ENCODE results near the gene CCNK. TPM values are rescaled to one million over a fixed set of nuclear protein-coding genes. Genes with fewer than 3 reads are reported as not detected.

Gene CCNK
- total and polyA plus RNA-seq, 5 donors: 12.2 to 36.5 (median 30.9) TPM

- Histone ChIP-seq H3K4me3 (ENCODE audit: low read length) (no peak overlapping the region), H3K27ac (ENCODE audit: low read length) (no peak overlapping the region), H3K4me1 (ENCODE audit: control insufficient read depth, insufficient read depth, low read length) (peaks cover 5% of the 10 kb centered on the region), H3K27me3 (ENCODE audit: control insufficient read depth, insufficient read depth) (no peaks in the 10 kb centered on the region), H3K9me3 (ENCODE audit: control insufficient read depth, low read length) (no peaks in the 10 kb centered on the region)
- ATAC-seq (no peak), DNase-seq (no peak)
- intact Hi-C loops (cut with DNase I): no loop called here
- WGBS: 89% methylated on average over 18 of the region's 18 CpGs
Measured at GRCh38 chr14:99548255-99548654, 67.0 kb downstream of the CCNK start.

- intact Hi-C loops (cut with DNase I): no loop called here
- no peak for DNase-seq
- H3K27ac ChIP-seq (ENCODE audit: low read length): no peak overlapping the region
- H3K4me1 ChIP-seq (ENCODE audit: control insufficient read depth, insufficient read depth, low read length): peaks cover 10% of the 10 kb centered on the region
- H3K4me3 ChIP-seq (ENCODE audit: low read length): no peak overlapping the region
- H3K9me3 ChIP-seq (ENCODE audit: control insufficient read depth, low read length): no peaks in the 10 kb centered on the region
- WGBS: 70% methylated on average over 10 of the region's 10 CpGs
- no peak for ATAC-seq
- no peaks in the 10 kb centered on the region for H3K27me3 ChIP-seq (ENCODE audit: control insufficient read depth, insufficient read depth)
Measured at GRCh38 chr14:99548871-99549515, 67.8 kb downstream of the CCNK start.

GRCh38 chr14:99549684-99550083, 68.5 kb downstream of the CCNK start:
- no peak for DNase-seq
- no peak for ATAC-seq
- intact Hi-C loops (cut with DNase I): no loop called here
- H3K4me3 ChIP-seq (ENCODE audit: low read length): no peak overlapping the region
- H3K27me3 ChIP-seq (ENCODE audit: control insufficient read depth, insufficient read depth): no peaks in the 10 kb centered on the region
- peaks cover 11% of the 10 kb centered on the region for H3K4me1 ChIP-seq (ENCODE audit: control insufficient read depth, insufficient read depth, low read length)
- H3K9me3 ChIP-seq (ENCODE audit: control insufficient read depth, low read length): no peaks in the 10 kb centered on the region
- no peak overlapping the region for H3K27ac ChIP-seq (ENCODE audit: low read length)
- WGBS: 78% methylated on average over 10 of the region's 10 CpGs

- H3K9me3 ChIP-seq (ENCODE audit: control insufficient read depth, low read length): no peaks in the 10 kb centered on the region
- intact Hi-C loops (cut with DNase I): no loop called here
- no peak overlapping the region for H3K4me3 ChIP-seq (ENCODE audit: low read length)
- ATAC-seq (no peak), DNase-seq (no peak)
- no peak overlapping the region for H3K27ac ChIP-seq (ENCODE audit: low read length)
- H3K27me3 ChIP-seq (ENCODE audit: control insufficient read depth, insufficient read depth): no peaks in the 10 kb centered on the region
- H3K4me1 ChIP-seq (ENCODE audit: control insufficient read depth, insufficient read depth, low read length): peaks cover 11% of the 10 kb centered on the region
- WGBS: 94% methylated on average over 11 of the region's 11 CpGs
Measured at GRCh38 chr14:99550387-99550992, 69.3 kb downstream of the CCNK start.

GRCh38 chr14:99551034-99551922, 70.1 kb downstream of the CCNK start:
- intact Hi-C loops (cut with DNase I): no loop called here
- Histone ChIP-seq H3K27ac (ENCODE audit: low read length) (no peak overlapping the region), H3K9me3 (ENCODE audit: control insufficient read depth, low read length) (no peaks in the 10 kb centered on the region), H3K27me3 (ENCODE audit: control insufficient read depth, insufficient read depth) (no peaks in the 10 kb centered on the region), H3K4me1 (ENCODE audit: control insufficient read depth, insufficient read depth, low read length) (peaks cover 11% of the 10 kb centered on the region), H3K4me3 (ENCODE audit: low read length) (no peak overlapping the region)
- no peak for DNase-seq
- ATAC-seq: no peak
- 55% methylated on average over 11 of the region's 11 CpGs for WGBS

- Histone ChIP-seq H3K27ac (ENCODE audit: low read length) (no peak overlapping the region), H3K9me3 (ENCODE audit: control insufficient read depth, low read length) (no peaks in the 10 kb centered on the region), H3K4me1 (ENCODE audit: control insufficient read depth, insufficient read depth, low read length) (peaks cover 9% of the 10 kb centered on the region), H3K4me3 (ENCODE audit: low read length) (no peak overlapping the region), H3K27me3 (ENCODE audit: control insufficient read depth, insufficient read depth) (no peaks in the 10 kb centered on the region)
- ATAC-seq: no peak
- WGBS: 71% methylated on average over 9 of the region's 9 CpGs
- no peak for DNase-seq
- intact Hi-C loops (cut with DNase I): no loop called here
Measured at GRCh38 chr14:99552021-99552553, 70.9 kb downstream of the CCNK start.

- no peaks in the 10 kb centered on the region for H3K9me3 ChIP-seq (ENCODE audit: control insufficient read depth, low read length)
- H3K4me1 ChIP-seq (ENCODE audit: control insufficient read depth, insufficient read depth, low read length): peaks cover 9% of the 10 kb centered on the region
- intact Hi-C loops (cut with DNase I): no loop called here
- H3K27me3 ChIP-seq (ENCODE audit: control insufficient read depth, insufficient read depth): no peaks in the 10 kb centered on the region
- peak; percentile 42 to 46 for ATAC-seq
- H3K27ac ChIP-seq (ENCODE audit: low read length): no peak overlapping the region
- peak in 1 of 3 donors; percentile 55 for DNase-seq
- H3K4me3 ChIP-seq (ENCODE audit: low read length): no peak overlapping the region
- WGBS: 48% methylated on average over 13 of the region's 13 CpGs
Measured at GRCh38 chr14:99552572-99553216, 71.5 kb downstream of the CCNK start.

- 61% methylated on average over 12 of the region's 12 CpGs for WGBS
- Histone ChIP-seq H3K4me1 (ENCODE audit: control insufficient read depth, insufficient read depth, low read length) (peaks cover 9% of the 10 kb centered on the region), H3K9me3 (ENCODE audit: control insufficient read depth, low read length) (no peaks in the 10 kb centered on the region), H3K4me3 (ENCODE audit: low read length) (no peak overlapping the region), H3K27ac (ENCODE audit: low read length) (no peak overlapping the region), H3K27me3 (ENCODE audit: control insufficient read depth, insufficient read depth) (no peaks in the 10 kb centered on the region)
- peak in 1 of 3 donors; percentile 70 for DNase-seq
- intact Hi-C loops (cut with DNase I): no loop called here
- ATAC-seq: peak; percentile 45 to 70
Measured at GRCh38 chr14:99554184-99554583, 73.0 kb downstream of the CCNK start.

- H3K4me1 ChIP-seq (ENCODE audit: control insufficient read depth, insufficient read depth, low read length): peaks cover 9% of the 10 kb centered on the region
- WGBS: 66% methylated on average over 9 of the region's 9 CpGs
- H3K4me3 ChIP-seq (ENCODE audit: low read length): no peak overlapping the region
- peak; percentile 25 to 33 for ATAC-seq
- intact Hi-C loops (cut with DNase I): no loop called here
- DNase-seq: peak in 1 of 3 donors; percentile 48
- no peak overlapping the region for H3K27ac ChIP-seq (ENCODE audit: low read length)
- no peaks in the 10 kb centered on the region for H3K9me3 ChIP-seq (ENCODE audit: control insufficient read depth, low read length)
- no peaks in the 10 kb centered on the region for H3K27me3 ChIP-seq (ENCODE audit: control insufficient read depth, insufficient read depth)
Measured at GRCh38 chr14:99554757-99555531, 73.7 kb downstream of the CCNK start.

GRCh38 chr14:99556134-99556791, 75.1 kb downstream of the CCNK start:
- Histone ChIP-seq H3K9me3 (ENCODE audit: control insufficient read depth, low read length) (no peaks in the 10 kb centered on the region), H3K27me3 (ENCODE audit: control insufficient read depth, insufficient read depth) (no peaks in the 10 kb centered on the region), H3K4me3 (ENCODE audit: low read length) (no peak overlapping the region), H3K27ac (ENCODE audit: low read length) (no peak overlapping the region), H3K4me1 (ENCODE audit: control insufficient read depth, insufficient read depth, low read length) (peaks cover 9% of the 10 kb centered on the region)
- WGBS: 94% methylated on average over 10 of the region's 10 CpGs
- DNase-seq (no peak), ATAC-seq (no peak)
- intact Hi-C loops (cut with DNase I): no loop called here
